GM12878 (cell line): Measurements from ENCODE around the gene RPL22L1. TPM values are rescaled to one million over a fixed set of nuclear protein-coding genes. Genes with fewer than 3 reads are reported as not detected.
"Not testable (repeated sequence)": the region's sequence is repeated elsewhere in the genome, so short reads cannot be mapped to it uniquely, and the experiment has no call there.

Experiments used
- ATAC-seq: fragments of 200-7000 bp; cut with Tn5 transposase; 3 replicates; pipeline ENCODE4 v1.9.1; 2020; ENCODE audit warnings: mild to moderate bottlenecking, moderate library complexity
- BruUV-seq: library from RNA; stranded (reverse); fragments of 400-500 nt; replicated peaks from 2 replicates; lab custom pipeline; 2021; lab: Mats Ljungman, UMichigan
- CTCF ChIA-PET: fragments of 300-600 bp; sonication (Branson Sonifier 250); formaldehyde crosslinking; extraction: SDS; loops from one replicate; lab custom pipeline; 2021; ENCODE audit warnings: inconsistent platforms; lab: Yijun Ruan, JAX
- POLR2A ChIA-PET: fragments of 350-600 bp; formaldehyde crosslinking; extraction: SDS; loops from one replicate; lab custom pipeline; 2021; ENCODE audit warnings: inconsistent platforms; lab: Charles Lee
- RAD21 ChIA-PET: fragments of 300-600 bp; sonication (Branson Sonifier 250); formaldehyde crosslinking; loops from one replicate; lab custom pipeline; 2023; ENCODE audit warnings: antibody characterized with exemption; ENCODE audit not compliant: unreplicated experiment; lab: Charles Lee
- SMC1A ChIA-PET: fragments of 300-600 bp; sonication (Branson Sonifier 250); formaldehyde crosslinking; loops from one replicate; lab custom pipeline; 2023; ENCODE audit not compliant: unreplicated experiment, uncharacterized antibody; lab: Charles Lee
- DNase-seq: peaks from one replicate; pipeline ENCODE4 v3.0.0-alpha.2; 2011; ENCODE audit warnings: low read depth, low spot score
- FAIRE-seq: peaks from 3 replicates; lab custom pipeline; 2011; peaks lifted over from hg19 to GRCh38; lab: Jason Lieb, UNC
- H2AFZ ChIP-seq: 2 replicates; pipeline ENCODE4 v1.6.0; 2011; ENCODE audit warnings: low read depth, low read length, control low read depth; ENCODE audit not compliant: control insufficient read depth
- H3K27ac ChIP-seq: 2 replicates; pipeline ENCODE4 v1.5.1; 2011; ENCODE audit warnings: control low read depth; ENCODE audit not compliant: control insufficient read depth, insufficient read depth
- H3K27me3 ChIP-seq, 2 experiments: replicated peaks in 1 of 2; 2 replicates each; pipeline versions ENCODE4 v1.6.0 to v1.6.1; 2011; ENCODE audit warnings: low read length in 1 of 2; ENCODE audit not compliant: control insufficient read depth in 2 of 2, insufficient read depth in 2 of 2
- H3K36me3 ChIP-seq, 2 experiments: 2 replicates each; pipeline ENCODE4 v1.5.1; 2011; ENCODE audit warnings: low read length in 1 of 2; ENCODE audit not compliant: control insufficient read depth in 2 of 2, insufficient read depth in 2 of 2
- H3K4me1 ChIP-seq: 2 replicates; pipeline ENCODE4 v1.6.1; 2011; ENCODE audit warnings: mild to moderate bottlenecking, low read length, moderate library complexity, mixed read lengths; ENCODE audit not compliant: control insufficient read depth, insufficient read depth
- H3K4me2 ChIP-seq: 2 replicates; pipeline ENCODE4 v1.6.0; 2011; ENCODE audit warnings: control low read depth; ENCODE audit not compliant: control insufficient read depth, insufficient read depth
- H3K4me3 ChIP-seq: fragments of 200-600 bp; sonication (generic); 2 replicates; pipeline ENCODE4 v1.5.1; 2016
- H3K79me2 ChIP-seq: 2 replicates; pipeline ENCODE4 v1.6.0; 2011; ENCODE audit warnings: low read length; ENCODE audit not compliant: control insufficient read depth, insufficient read depth
- H3K9ac ChIP-seq: 2 replicates; pipeline ENCODE4 v1.8.0; 2011; ENCODE audit warnings: low read length, control low read depth, mixed read lengths; ENCODE audit not compliant: control insufficient read depth, insufficient read depth
- H3K9me3 ChIP-seq: replicated peaks from 3 replicates; pipeline ENCODE4 v1.5.1; 2011; ENCODE audit warnings: mild to moderate bottlenecking, low read length; ENCODE audit not compliant: control insufficient read depth, insufficient read depth
- H4K20me1 ChIP-seq: 2 replicates; pipeline ENCODE4 v1.6.0; 2011; ENCODE audit not compliant: control insufficient read depth, insufficient read depth
- EP300 ChIP-seq, 2 experiments: fragments of 150-350 bp in 1 of 2; IDR thresholded peaks; 2 replicates each; pipeline ENCODE4 v1.6.1; 2011 to 2012; ENCODE audit warnings: low read depth in 2 of 2, low read length in 2 of 2, borderline replicate concordance in 1 of 2, improper control_type of control experiment in 1 of 2, inconsistent platforms in 1 of 2; ENCODE audit not compliant: control insufficient read depth in 1 of 2
- WGBS: methylation state at CpG from one replicate; pipeline ENCODE4 v1.1.6; 2016; ENCODE audit warnings: low lambda C conversion rate; ENCODE audit not compliant: insufficient replicate concordance, insufficient coverage; ENCODE audit errors: missing lambda C conversion rate; 5-methylcytosine and 5-hydroxymethylcytosine counted together
- in situ Hi-C: fragments of 300-500 bp; cut with MboI; formaldehyde crosslinking; loops from 9 replicates; pipeline ENCODE4 v1.14.3; 2018; ENCODE audit warnings: mixed read lengths
- intact Hi-C: fragments of 100-400 bp; cut with micrococcal nuclease; formaldehyde crosslinking; loops from one replicate; pipeline ENCODE4 v1.14.2; 2022; ENCODE audit not compliant: unreplicated experiment
- polyA plus RNA-seq, 11 experiments: library from polyadenylated mRNA; depleted of rRNA in 4 of 11; unstranded in 6 of 11; stranded (reverse) in 5 of 11; fragments of >200 nt; fragmentation: Nextera tagmentation in 4 of 11; fragmentation: Illumina TruSeq in 1 of 11; extraction: Ambion mirVana in 4 of 11; extraction: Trizol in 1 of 11; gene quantifications; 1 replicate in 1 of 11; 2 replicates in 10 of 11; pipeline versions ENCODE4 v1.2.1 to v1.2.3, GENCODE V29; 2011 to 2016; ENCODE audit warnings: inconsistent platforms in 2 of 11, missing spikeins in 2 of 11, low read depth in 1 of 11
- total RNA-seq, 4 experiments: library from RNA; depleted of rRNA in 3 of 4; stranded (reverse); fragments of >200 nt in 3 of 4; fragmentation: Illumina TruSeq in 1 of 4; extraction: Trizol in 1 of 4; gene quantifications; 2 replicates each; pipeline versions ENCODE4 v1.2.1 to v1.2.3, GENCODE V29; 2013 to 2021

The RPL22L1 gene
- total and polyA plus RNA-seq, 10 of the 15 experiments (the other 5 are each of a cell fraction or from before 2014, with no cell fraction given) = 203 to 803 (median 422) TPM

DNA sequence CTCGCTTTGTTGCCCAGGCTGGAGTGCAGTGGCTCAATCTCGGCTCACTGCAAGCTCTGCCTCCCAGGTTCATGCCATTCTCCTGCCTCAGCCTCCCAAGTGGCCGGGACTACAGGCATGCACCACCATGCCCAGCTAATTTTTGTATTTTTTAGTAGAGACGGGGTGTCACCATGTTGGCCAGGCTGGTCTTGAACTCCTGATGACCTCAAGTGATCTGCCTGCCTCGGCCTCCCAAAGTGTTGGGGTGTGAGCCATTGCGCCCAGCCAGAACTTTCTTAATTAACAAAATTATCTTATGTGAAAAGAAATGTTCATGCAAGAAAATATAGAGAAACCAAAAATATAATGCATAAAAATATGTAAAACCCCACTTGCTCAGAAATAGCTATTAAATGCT, 7.3 kb upstream of the RPL22L1 start:
- ATAC-seq, intact Hi-C loops, BruUV-seq: not testable (repeated sequence)

DNA sequence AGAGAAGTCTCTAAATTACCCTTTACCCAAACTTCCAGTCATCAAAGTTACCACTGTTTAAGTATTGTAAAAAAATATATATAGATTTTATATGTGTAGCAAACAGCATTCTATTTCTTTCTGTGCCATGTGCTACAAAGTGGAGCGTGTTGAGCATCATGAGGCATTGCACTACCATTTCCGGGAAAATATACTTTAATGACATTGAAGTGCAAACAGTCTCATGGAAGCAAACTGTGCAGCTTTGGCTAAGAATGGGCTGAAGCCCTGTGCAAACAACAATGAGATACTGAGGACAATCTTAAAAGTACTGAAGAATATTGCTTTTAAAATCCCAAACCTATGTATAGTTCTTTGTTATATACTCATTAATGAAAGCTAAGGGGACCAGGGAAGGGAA, 6.5 kb upstream of the RPL22L1 start:
- CTCF ChIA-PET = no interaction called here

More for the DNA sequence above, 7.3 kb upstream of the RPL22L1 start:
- FAIRE-seq, H4K20me1 ChIP-seq, H3K9ac ChIP-seq, RAD21 ChIA-PET, H3K4me3 ChIP-seq, in situ Hi-C loops, H3K4me1 ChIP-seq, H3K9me3 ChIP-seq, H3K36me3 ChIP-seq, POLR2A ChIA-PET, H3K27ac ChIP-seq, H2AFZ ChIP-seq, SMC1A ChIA-PET, H3K4me2 ChIP-seq, H3K27me3 ChIP-seq, DNase-seq, CTCF ChIA-PET, H3K79me2 ChIP-seq: not testable (repeated sequence)
- WGBS = 58% methylated on average over 6 of the region's 6 CpGs

More for the DNA sequence above, 6.5 kb upstream of the RPL22L1 start:
- ChIA-PET SMC1A (no interaction called here), RAD21 (interaction anchor here (0.6 kb wide), 1 partner anchor 84 kb away, joined by 4 read pairs; no protein-coding TSS in a partner anchor), POLR2A (interaction anchor here (0.5 kb wide), 1 partner anchor 12 kb away, joined by 6 read pairs; no protein-coding TSS in a partner anchor)
- H3K4me2 ChIP-seq = no peak overlapping the region
- H3K27me3 ChIP-seq = no peaks in the 10 kb centered on the region
- intact Hi-C loops = no loop called here
- H3K4me3 ChIP-seq = no peak overlapping the region
- H3K79me2 ChIP-seq = no peaks in the 10 kb centered on the region
- H3K36me3 ChIP-seq = no peaks in the 10 kb centered on the region
- H2AFZ ChIP-seq = no peak overlapping the region
- no peaks in the 10 kb centered on the region for H3K4me1 ChIP-seq
- in situ Hi-C loops = no loop called here
- FAIRE-seq (no peak), ATAC-seq (no peak), DNase-seq (no peak)
- BruUV-seq = no TSS peak
- WGBS = 90% methylated on average over 2 of the region's 2 CpGs
- H3K9me3 ChIP-seq = no peaks in the 10 kb centered on the region
- TF ChIP-seq EP300 (IDR thresholded peaks at IDR 0.05; ENCODE audit: borderline replicate concordance in 1 of 2, control insufficient read depth in 1 of 2, low read depth in 2 of 2, low read length in 2 of 2) = no peak
- H3K9ac ChIP-seq = no peak overlapping the region
- no peaks in the 10 kb centered on the region for H4K20me1 ChIP-seq
- H3K27ac ChIP-seq = no peak overlapping the region
